ENCODE measurements around the gene STK17B. TPM values are rescaled to one million over a fixed set of nuclear protein-coding genes. Genes with fewer than 3 reads are reported as not detected.
"Not testable (repeated sequence)": the region's sequence is repeated elsewhere in the genome, so short reads cannot be mapped to it uniquely, and the experiment has no call there.

STK17B gene
- total RNA-seq, 1 experiment from 2014 or later: 14.9 TPM

GRCh38 chr2:196096982-196097745 is 74.2 kb downstream of the STK17B start:
- no peak overlapping the region for H2AFZ ChIP-seq
- no peaks in the 10 kb centered on the region for H3K36me3 ChIP-seq (ENCODE audit: low read depth)
- intact Hi-C loops (cut with micrococcal nuclease; ENCODE audit: unreplicated experiment): no loop called here
- H3K4me2 ChIP-seq: no peak overlapping the region
- no peak for DNase-seq
- H3K9me2 ChIP-seq (ENCODE audit: insufficient read depth): no peaks in the 10 kb centered on the region
- no peaks in the 10 kb centered on the region for H3K9me3 ChIP-seq (ENCODE audit: insufficient read depth, low read depth)
- no peaks in the 10 kb centered on the region for H3K4me1 ChIP-seq (replicated peaks; ENCODE audit: insufficient read depth)
- H3K27ac ChIP-seq: no peak overlapping the region
- no peak overlapping the region for H3K4me3 ChIP-seq
- no peaks in the 10 kb centered on the region for H3F3A ChIP-seq (ENCODE audit: insufficient read depth, low read depth)
- no peak for TF ChIP-seq CTCF (conservative IDR thresholded peaks at IDR 0.05)
- H4K20me1 ChIP-seq (ENCODE audit: insufficient read depth): no peaks in the 10 kb centered on the region
- ChIA-PET CTCF (no interaction called here), POLR2A (ENCODE audit: unreplicated experiment) (interaction anchor here (0.7 kb wide), 2 partner anchors 517 to 1079 kb away, joined by 3 read pairs; no protein-coding TSS in a partner anchor)
- no TSS peak for BruUV-seq (replicated peaks)
- H3K79me2 ChIP-seq (ENCODE audit: low read depth): no peaks in the 10 kb centered on the region
- H3K27me3 ChIP-seq (ENCODE audit: insufficient read depth, low read depth): no peaks in the 10 kb centered on the region

- intact Hi-C loops (cut with micrococcal nuclease; ENCODE audit: unreplicated experiment): no loop called here
- Histone ChIP-seq H3K4me2 (no peak overlapping the region), H3K9me3 (ENCODE audit: insufficient read depth, low read depth) (no peaks in the 10 kb centered on the region), H3K9me2 (ENCODE audit: insufficient read depth) (no peaks in the 10 kb centered on the region), H3K27me3 (ENCODE audit: insufficient read depth, low read depth) (no peaks in the 10 kb centered on the region), H3F3A (ENCODE audit: insufficient read depth, low read depth) (no peaks in the 10 kb centered on the region), H3K36me3 (ENCODE audit: low read depth) (no peaks in the 10 kb centered on the region), H2AFZ (no peak overlapping the region), H3K4me1 (replicated peaks; ENCODE audit: insufficient read depth) (no peaks in the 10 kb centered on the region), H3K79me2 (ENCODE audit: low read depth) (no peaks in the 10 kb centered on the region), H3K27ac (no peak overlapping the region), H4K20me1 (ENCODE audit: insufficient read depth) (no peaks in the 10 kb centered on the region), H3K4me3 (no peak overlapping the region)
- ChIA-PET CTCF (no interaction called here), POLR2A (ENCODE audit: unreplicated experiment) (interaction anchor here (0.7 kb wide), 1 partner anchor 1078 kb away, joined by 3 read pairs; no protein-coding TSS in a partner anchor)
- BruUV-seq (replicated peaks): no TSS peak
- no peak for DNase-seq
- no peak for TF ChIP-seq EZH2 (IDR thresholded peaks at IDR 0.05; ENCODE audit: low read depth)
- TF ChIP-seq CTCF (conservative IDR thresholded peaks at IDR 0.05): no peak
Observed at GRCh38 chr2:196096264-196096663, 75.1 kb downstream of the STK17B start.

GRCh38 chr2:196089448-196089847 is 81.9 kb downstream of the STK17B start:
- H3K27ac ChIP-seq; H3K4me2 ChIP-seq; H3K9me2 ChIP-seq (ENCODE audit: insufficient read depth); CTCF ChIA-PET; H3K4me3 ChIP-seq; intact Hi-C loops (cut with micrococcal nuclease; ENCODE audit: unreplicated experiment); H4K20me1 ChIP-seq (ENCODE audit: insufficient read depth); H3K9me3 ChIP-seq (ENCODE audit: insufficient read depth, low read depth); BruUV-seq (replicated peaks); H3K27me3 ChIP-seq (ENCODE audit: insufficient read depth, low read depth); H3F3A ChIP-seq (ENCODE audit: insufficient read depth, low read depth); H3K4me1 ChIP-seq (replicated peaks; ENCODE audit: insufficient read depth); H2AFZ ChIP-seq; DNase-seq; H3K79me2 ChIP-seq (ENCODE audit: low read depth); POLR2A ChIA-PET (ENCODE audit: unreplicated experiment); H3K36me3 ChIP-seq (ENCODE audit: low read depth): not testable (repeated sequence)

GRCh38 chr2:196088203-196088602 is 83.2 kb downstream of the STK17B start:
- intact Hi-C loops (cut with micrococcal nuclease; ENCODE audit: unreplicated experiment): no loop called here
- Histone ChIP-seq H3K4me2 (no peak overlapping the region), H3K27ac (no peak overlapping the region), H3K79me2 (ENCODE audit: low read depth) (no peaks in the 10 kb centered on the region), H3K9me2 (ENCODE audit: insufficient read depth) (no peaks in the 10 kb centered on the region), H3K4me3 (no peak overlapping the region), H2AFZ (no peak overlapping the region), H3K9me3 (ENCODE audit: insufficient read depth, low read depth) (no peaks in the 10 kb centered on the region), H3K4me1 (replicated peaks; ENCODE audit: insufficient read depth) (no peaks in the 10 kb centered on the region), H4K20me1 (ENCODE audit: insufficient read depth) (no peaks in the 10 kb centered on the region), H3F3A (ENCODE audit: insufficient read depth, low read depth) (no peaks in the 10 kb centered on the region), H3K27me3 (ENCODE audit: insufficient read depth, low read depth) (no peaks in the 10 kb centered on the region), H3K36me3 (ENCODE audit: low read depth) (no peaks in the 10 kb centered on the region)
- TF ChIP-seq CTCF (conservative IDR thresholded peaks at IDR 0.05) (no peak), EZH2 (IDR thresholded peaks at IDR 0.05; ENCODE audit: low read depth) (no peak)
- ChIA-PET POLR2A (ENCODE audit: unreplicated experiment) (no interaction called here), CTCF (interaction anchor here (0.6 kb wide), 1 partner anchor 670 kb away, joined by 10 read pairs; no protein-coding TSS in a partner anchor)
- BruUV-seq (replicated peaks): no TSS peak
- DNase-seq: no peak

Data from PC-9 (cell line).